Measurements from ENCODE around the gene MALSU1.

DNA sequence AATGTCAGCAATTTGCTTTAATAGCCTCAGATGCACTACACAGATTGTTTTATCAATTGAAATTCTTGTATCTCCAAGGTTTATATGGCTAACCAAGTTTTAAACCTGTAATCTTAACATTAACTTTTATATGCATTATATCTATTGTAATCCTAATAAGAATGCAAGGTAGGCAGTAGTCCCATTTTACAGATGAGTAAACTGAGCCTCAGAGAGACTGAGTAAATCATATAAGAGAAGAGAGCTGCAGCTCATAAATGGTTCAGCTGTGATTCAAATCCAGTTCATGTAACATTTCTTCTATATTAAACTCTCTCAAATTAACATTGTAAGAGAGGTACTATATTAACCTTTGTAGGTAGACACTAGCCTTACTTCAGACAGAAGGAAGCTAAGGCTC is 44.0 kb downstream of the MALSU1 start:
- TF ChIP-seq EZH2 (IDR thresholded peaks at IDR 0.05; ENCODE audit: borderline replicate concordance, low read length), result no peak
- TF ChIP-seq, protein P1, sequence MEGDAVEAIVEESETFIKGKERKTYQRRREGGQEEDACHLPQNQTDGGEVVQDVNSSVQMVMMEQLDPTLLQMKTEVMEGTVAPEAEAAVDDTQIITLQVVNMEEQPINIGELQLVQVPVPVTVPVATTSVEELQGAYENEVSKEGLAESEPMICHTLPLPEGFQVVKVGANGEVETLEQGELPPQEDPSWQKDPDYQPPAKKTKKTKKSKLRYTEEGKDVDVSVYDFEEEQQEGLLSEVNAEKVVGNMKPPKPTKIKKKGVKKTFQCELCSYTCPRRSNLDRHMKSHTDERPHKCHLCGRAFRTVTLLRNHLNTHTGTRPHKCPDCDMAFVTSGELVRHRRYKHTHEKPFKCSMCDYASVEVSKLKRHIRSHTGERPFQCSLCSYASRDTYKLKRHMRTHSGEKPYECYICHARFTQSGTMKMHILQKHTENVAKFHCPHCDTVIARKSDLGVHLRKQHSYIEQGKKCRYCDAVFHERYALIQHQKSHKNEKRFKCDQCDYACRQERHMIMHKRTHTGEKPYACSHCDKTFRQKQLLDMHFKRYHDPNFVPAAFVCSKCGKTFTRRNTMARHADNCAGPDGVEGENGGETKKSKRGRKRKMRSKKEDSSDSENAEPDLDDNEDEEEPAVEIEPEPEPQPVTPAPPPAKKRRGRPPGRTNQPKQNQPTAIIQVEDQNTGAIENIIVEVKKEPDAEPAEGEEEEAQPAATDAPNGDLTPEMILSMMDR (IDR thresholded peaks at IDR 0.05; ENCODE audit: low read length), result no peak
